BJ (cell line): Measurements from ENCODE around the gene CD9. TPM values are rescaled to one million over a fixed set of nuclear protein-coding genes. Genes with fewer than 3 reads are reported as not detected.
A peak's percentile ranks its signal among the peaks of the same experiment; 100 is the strongest.

Experiments used
- CTCF ChIA-PET: fragments of 350-600 bp; formaldehyde crosslinking; extraction: SDS; loops from one replicate; lab custom pipeline; 2021; ENCODE audit warnings: antibody characterized with exemption, inconsistent platforms; lab: Yijun Ruan, JAX
- POLR2A ChIA-PET: fragments of 300-600 bp; sonication (Branson Sonifier 250); formaldehyde crosslinking; extraction: SDS; loops from one replicate; lab custom pipeline; 2021; ENCODE audit warnings: antibody characterized with exemption; lab: Charles Lee
- DNase-seq: peaks from one replicate; pipeline ENCODE4 v3.0.0-alpha.2; 2011; ENCODE audit warnings: low read depth
- H3K27me3 ChIP-seq: 2 replicates; pipeline ENCODE4 v1.6.0; 2011; ENCODE audit warnings: low read length; ENCODE audit not compliant: control insufficient read depth, insufficient read depth
- H3K36me3 ChIP-seq: 2 replicates; pipeline ENCODE4 v1.5.1; 2011; ENCODE audit warnings: low read length; ENCODE audit not compliant: control insufficient read depth, insufficient read depth
- H3K4me3 ChIP-seq: 2 replicates; pipeline ENCODE4 v1.5.1; 2011; ENCODE audit warnings: low read depth, mild to moderate bottlenecking, control low read depth, low read length
- polyA plus RNA-seq: library from polyadenylated mRNA; depleted of rRNA; stranded (reverse); fragments of >200 nt; gene quantifications from 2 replicates; pipeline ENCODE4 v1.2.3, GENCODE V29; 2011
- TF ChIP-seq, protein P1 (sequence below): IDR thresholded peaks from 2 replicates; pipeline ENCODE4 v1.5.1; 2011; ENCODE audit warnings: low read depth, mild to moderate bottlenecking, control low read depth, inconsistent platforms, low read length, moderate library complexity; ENCODE audit not compliant: insufficient read depth

The CD9 gene
- polyA plus RNA-seq, 1 experiment, result 86.0 TPM

DNA sequence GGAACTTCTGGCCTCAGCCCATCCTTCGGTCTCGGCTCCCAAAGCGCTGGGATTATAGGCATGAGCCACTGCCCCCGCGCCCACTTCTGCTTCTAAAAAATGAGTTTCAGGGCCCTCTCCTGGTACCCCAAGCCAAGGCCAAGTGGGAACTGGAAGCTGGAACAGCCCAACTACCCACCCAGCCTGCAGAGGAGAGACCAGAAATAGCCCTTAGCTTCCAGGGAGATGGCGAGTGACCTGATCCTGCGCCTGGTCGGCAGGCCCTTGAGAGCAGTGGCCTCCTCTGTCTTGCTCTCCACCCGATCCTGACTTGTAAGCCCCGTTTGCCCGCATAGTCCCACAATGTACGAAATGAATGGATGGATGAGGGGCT lies 79.0 kb downstream of the CD9 start:
- POLR2A ChIA-PET, result interaction anchor here (0.6 kb wide), 1 partner anchor 191 kb away, joined by 3 read pairs; the partner anchor contains the start of gene VAMP1
- no peak for DNase-seq
- Histone ChIP-seq H3K4me3 (no peak overlapping the region), H3K36me3 (no peaks in the 10 kb centered on the region), H3K27me3 (no peaks in the 10 kb centered on the region)
- TF ChIP-seq, protein P1, sequence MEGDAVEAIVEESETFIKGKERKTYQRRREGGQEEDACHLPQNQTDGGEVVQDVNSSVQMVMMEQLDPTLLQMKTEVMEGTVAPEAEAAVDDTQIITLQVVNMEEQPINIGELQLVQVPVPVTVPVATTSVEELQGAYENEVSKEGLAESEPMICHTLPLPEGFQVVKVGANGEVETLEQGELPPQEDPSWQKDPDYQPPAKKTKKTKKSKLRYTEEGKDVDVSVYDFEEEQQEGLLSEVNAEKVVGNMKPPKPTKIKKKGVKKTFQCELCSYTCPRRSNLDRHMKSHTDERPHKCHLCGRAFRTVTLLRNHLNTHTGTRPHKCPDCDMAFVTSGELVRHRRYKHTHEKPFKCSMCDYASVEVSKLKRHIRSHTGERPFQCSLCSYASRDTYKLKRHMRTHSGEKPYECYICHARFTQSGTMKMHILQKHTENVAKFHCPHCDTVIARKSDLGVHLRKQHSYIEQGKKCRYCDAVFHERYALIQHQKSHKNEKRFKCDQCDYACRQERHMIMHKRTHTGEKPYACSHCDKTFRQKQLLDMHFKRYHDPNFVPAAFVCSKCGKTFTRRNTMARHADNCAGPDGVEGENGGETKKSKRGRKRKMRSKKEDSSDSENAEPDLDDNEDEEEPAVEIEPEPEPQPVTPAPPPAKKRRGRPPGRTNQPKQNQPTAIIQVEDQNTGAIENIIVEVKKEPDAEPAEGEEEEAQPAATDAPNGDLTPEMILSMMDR, result no peak
- CTCF ChIA-PET, result interaction anchor here (0.6 to 8.1 kb wide), 42 partner anchors 8 to 301 kb away, joined by 3 to 202 read pairs (median 4); partner anchors contain the start of gene CD9

DNA sequence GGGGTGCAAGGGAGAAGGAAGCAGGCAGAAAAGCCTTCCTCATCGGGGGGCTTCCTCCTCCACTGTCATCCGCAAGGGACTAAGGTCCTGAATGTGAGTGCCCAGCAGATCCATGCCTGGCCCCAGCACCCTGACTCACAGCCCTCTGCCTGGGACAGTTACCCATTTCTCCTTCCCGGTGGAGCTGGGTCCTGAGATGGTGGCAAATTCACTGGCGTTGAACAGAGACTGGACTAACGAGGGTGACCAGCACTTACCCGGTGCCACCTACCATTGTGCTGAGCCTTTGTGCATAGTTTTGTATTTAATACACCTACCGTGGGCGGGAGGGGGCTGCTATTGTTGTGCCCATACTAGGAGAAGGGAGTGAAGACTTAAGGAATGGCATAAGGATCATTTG lies 79.4 kb downstream of the CD9 start:
- Histone ChIP-seq H3K36me3 (no peaks in the 10 kb centered on the region), H3K27me3 (no peaks in the 10 kb centered on the region), H3K4me3 (no peak overlapping the region)
- ChIA-PET CTCF (interaction anchor here (0.9 to 8.1 kb wide), 26 partner anchors 11 to 291 kb away, joined by 3 to 202 read pairs (median 8); partner anchors contain the start of gene CD9), POLR2A (interaction anchor here (0.6 kb wide), 1 partner anchor 191 kb away, joined by 3 read pairs; the partner anchor contains the start of gene VAMP1)
- TF ChIP-seq, protein P1, result no peak
- DNase-seq, result no peak

DNA sequence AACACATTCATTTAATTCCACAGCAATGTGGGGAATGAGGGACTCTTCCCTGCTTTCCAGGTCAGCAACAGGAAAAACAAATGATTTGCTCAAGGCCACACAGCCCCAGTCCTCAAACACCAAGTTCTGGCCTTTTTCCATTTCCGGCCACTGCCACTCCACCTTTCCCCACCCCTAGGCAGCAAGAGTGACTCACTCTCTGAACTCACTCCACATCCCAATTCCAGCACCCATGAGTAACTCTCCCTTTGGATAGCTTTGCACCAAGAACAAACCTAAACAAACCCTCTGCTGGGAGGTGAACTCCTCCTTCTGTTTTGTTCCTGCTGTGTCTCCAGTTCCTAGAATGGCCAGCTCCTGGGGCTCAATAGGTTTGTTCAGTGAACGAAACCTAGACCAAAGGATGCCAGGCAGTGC lies 79.9 kb downstream of the CD9 start:
- ChIA-PET CTCF (interaction anchor here (0.6 to 8.1 kb wide), 19 partner anchors 12 to 291 kb away, joined by 3 to 202 read pairs (median 14); partner anchors contain the start of gene CD9), POLR2A (interaction anchor here (0.6 kb wide), 1 partner anchor 190 kb away, joined by 3 read pairs; the partner anchor contains the start of gene VAMP1)
- peak; percentile 68 for DNase-seq
- TF ChIP-seq, protein P1, result no peak
- Histone ChIP-seq H3K27me3 (no peaks in the 10 kb centered on the region), H3K4me3 (no peak overlapping the region), H3K36me3 (no peaks in the 10 kb centered on the region)

DNA sequence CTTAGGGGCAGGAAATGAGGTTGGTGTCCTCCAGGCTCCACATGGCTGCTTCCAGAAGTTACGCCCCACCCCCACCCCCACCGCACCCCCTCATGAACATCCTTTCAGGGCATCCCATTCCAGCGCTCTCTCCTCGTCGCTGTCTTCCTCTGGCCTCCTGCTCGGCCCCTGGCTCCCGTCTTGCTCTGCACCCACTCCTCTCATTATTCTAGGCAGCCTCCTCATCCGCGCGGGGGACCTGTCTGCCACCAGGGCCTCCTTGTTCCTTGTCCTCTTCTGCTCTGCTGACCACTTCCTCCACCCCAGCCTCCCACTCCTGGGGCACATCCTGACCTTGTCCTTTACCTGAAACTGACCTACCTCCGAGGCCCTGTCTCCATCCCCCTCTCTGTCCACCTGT lies 80.5 kb downstream of the CD9 start:
- TF ChIP-seq, protein P1, result no peak
- Histone ChIP-seq H3K27me3 (no peaks in the 10 kb centered on the region), H3K36me3 (no peaks in the 10 kb centered on the region), H3K4me3 (no peak overlapping the region)
- ChIA-PET CTCF (interaction anchor here (0.6 to 8.1 kb wide), 10 partner anchors 12 to 292 kb away, joined by 3 to 202 read pairs (median 24); partner anchors contain the start of gene CD9), POLR2A (no interaction called here)
- DNase-seq, result no peak

DNA sequence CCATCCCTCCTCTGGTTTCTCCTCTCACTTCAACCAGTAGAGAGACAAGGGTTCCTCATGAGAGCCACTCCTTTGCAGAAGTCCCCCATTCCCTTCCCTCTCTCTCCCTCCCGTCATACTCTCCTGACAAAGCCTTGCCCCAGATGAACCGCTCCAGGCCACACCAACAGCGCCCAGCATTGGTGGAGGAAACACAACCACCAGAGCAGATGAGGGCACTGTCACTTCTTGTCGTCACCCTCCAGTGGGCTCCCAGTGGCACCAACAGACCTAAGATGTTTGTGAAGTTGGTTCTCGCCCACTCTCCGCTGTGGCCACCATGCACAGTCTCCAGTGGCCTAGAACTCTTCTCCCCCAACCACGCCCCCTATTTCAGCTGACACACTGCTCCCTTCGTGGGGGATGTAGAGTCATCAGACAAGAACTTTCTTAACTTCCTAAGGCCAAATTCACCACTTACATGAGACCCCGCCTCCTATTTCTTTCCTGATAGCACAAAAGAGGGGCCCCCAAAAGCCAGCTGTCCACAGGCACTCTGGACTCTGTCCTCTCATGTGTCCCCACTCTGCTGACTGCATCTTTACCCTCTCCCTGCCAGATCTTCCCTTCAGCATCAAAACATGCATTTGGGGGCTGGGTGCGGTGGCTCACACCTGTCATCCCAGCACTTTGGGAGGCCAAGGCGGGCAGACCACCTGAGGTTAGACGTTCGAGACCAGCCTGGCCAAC lies 81.0 kb downstream of the CD9 start:
- TF ChIP-seq, protein P1, result no peak
- Histone ChIP-seq H3K4me3 (no peak overlapping the region), H3K27me3 (no peaks in the 10 kb centered on the region), H3K36me3 (no peaks in the 10 kb centered on the region)
- DNase-seq, result no peak
- ChIA-PET CTCF (interaction anchor here (0.8 to 7.8 kb wide), 5 partner anchors 87 to 291 kb away, joined by 3 to 109 read pairs (median 5); no protein-coding TSS in a partner anchor), POLR2A (no interaction called here)
